Activated gamma-delta T cell (primary cell): ENCODE data around the gene SUV39H2.
"Not testable (repeated sequence)": the region's sequence is repeated elsewhere in the genome, so short reads cannot be mapped to it uniquely, and the experiment has no call there.

Source experiments
- DNase-seq: peaks from one replicate; lab custom pipeline; 2025; lab: John Stamatoyannopoulos, UW

The SUV39H2 gene

GRCh38 chr10:14936584-14936983, 57.9 kb downstream of the SUV39H2 start:
- DNase-seq, result no peak

- DNase-seq, result not testable (repeated sequence)
Measured at GRCh38 chr10:14938971-14939370, 60.3 kb downstream of the SUV39H2 start.

DNA sequence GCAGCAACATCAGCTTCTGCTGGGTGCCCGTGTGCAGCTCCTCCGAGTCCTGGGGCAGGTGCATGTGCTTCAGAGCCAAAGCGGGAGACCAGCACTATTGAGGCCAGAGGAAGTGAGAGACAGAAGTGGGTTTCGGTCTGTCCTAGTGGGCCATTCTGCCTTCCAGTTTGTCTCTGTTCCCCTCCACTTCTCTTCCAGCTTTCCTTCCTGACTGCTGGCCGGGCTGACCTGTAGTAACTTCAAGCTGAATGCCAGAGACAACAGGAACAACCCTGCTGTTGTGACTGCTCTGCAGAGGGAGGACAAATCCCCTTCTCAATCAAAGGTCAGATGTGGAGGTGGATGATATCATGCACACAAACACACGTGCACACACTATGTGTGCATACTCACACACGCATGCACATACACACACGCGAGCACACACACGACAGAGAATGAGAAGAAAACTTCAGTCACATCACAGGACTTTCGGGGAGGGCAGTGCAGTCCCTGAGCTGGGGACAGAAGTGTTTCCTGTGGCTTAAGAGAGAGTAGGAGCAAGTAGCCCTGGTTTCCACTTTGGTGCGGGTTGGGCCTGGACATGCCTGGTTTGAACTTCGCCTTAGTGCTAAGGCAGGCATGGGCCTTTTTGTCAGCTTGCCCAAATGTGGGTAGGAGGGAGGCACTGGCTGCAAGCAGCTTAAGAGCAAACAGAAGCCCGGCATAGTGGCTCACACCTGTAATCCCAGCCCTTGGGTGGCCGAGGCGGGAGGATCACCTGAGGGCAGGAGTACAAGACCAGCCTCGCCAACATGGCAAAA, 63.7 kb downstream of the SUV39H2 start:
- not testable (repeated sequence) for DNase-seq

- DNase-seq, result not testable (repeated sequence)
Measured at GRCh38 chr10:14942950-14943338, 64.3 kb downstream of the SUV39H2 start.

DNA sequence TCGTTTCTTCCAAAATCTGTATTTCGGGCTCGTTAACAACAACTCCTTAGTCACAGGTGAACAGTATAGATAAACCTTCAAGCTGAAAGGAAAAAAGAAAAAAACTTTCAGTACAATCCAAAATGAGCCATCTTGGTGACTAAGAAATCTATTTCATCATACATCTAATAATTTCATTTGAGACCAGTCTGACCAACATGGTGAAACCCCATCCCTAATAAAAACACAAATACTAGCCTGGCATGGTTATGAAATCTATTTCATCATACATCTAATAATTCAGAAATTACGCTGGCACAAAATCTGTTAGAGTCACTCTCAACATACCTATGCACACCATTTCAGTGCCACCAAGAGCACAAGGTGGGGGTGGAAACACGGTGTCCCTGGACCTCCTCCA, 66.4 kb downstream of the SUV39H2 start:
- no peak for DNase-seq

DNA sequence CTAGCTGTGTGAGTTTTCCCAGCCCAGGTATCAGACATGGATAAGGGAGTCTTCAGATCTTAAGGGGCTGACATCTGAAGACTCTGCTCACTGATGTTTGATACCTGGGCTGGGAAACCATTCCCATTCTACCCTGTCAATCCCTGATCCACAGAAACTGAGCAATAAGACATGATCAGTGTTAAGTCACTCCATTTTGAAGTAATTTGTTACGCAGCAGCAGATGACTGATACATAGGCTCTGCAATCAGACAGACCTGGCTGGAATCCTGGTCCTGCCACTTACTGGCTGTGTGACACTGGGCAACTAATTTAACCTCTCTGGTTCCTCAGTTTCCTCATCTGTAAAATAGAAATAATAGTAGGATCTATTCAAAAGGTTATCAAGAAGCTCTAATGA, 68.6 kb downstream of the SUV39H2 start:
- no peak for DNase-seq

DNA sequence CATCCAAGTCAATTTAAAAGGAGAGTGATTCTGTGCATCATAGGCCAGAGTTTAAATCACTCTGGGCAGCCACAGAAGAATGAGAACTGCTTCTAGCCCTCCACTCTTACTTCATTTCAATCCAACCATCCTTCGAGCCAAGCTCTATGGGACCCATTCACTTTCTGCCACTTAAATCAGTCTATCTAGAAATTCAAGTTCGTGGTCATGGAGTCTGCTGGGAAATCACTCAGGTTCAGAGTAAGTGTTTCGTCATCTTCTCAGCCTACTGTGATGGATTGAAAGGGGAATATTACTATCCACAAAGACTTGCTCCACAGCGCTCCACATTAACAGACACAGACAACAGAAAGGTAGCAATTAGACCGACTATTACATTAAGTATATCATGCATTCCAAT, 70.6 kb downstream of the SUV39H2 start:
- no peak for DNase-seq

GRCh38 chr10:14952851-14953423, 74.3 kb downstream of the SUV39H2 start:
- DNase-seq, result no peak

DNA sequence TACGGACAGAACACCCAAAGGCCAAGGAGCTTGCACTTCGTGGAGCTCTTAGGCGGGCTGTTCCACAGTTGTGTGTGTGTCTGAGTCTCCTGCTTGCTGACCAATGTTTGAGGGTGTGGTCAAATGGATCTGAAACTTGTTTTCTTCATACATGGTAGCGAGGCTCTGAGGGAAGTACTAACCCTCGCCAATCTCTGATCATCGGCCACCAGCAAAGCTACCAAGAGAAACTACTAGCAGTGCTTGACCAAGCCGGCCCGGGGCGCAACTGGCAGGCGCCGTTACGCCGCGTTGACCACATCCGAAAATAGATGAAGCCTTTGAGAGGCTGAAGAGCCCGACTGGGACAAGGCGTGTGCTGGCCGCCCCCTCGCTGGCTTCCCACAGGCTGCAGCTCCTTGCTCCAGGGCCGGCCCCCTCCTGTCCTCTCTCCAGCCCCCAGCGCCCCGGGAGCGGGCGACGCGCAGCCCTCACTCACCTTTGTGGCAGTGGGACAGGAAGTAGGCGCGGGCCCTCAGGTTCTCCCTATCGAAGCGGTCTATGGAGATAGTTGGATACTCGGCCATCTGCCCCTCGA, 74.8 kb downstream of the SUV39H2 start:
- no peak for DNase-seq
